ENCODE data around the gene XYLT1.

Gene XYLT1

DNA sequence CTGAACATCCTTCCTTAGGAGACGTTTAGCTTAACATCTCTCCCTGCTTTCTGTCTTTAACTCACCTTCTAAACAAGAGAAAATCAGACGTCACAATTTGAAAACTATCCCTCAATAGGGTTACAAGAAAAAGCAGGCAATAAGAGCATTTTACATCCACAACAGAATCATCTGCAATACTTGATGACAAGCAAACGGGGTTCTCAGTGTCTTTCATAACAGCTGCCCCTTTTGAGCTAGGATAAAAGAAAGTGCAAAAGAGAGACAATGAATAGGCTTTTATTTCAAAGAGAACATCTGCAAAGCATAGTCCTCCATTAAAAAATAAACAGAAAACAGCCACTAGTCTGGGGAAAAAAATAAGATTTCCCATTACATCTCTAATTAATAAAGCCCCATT, 13.2 kb downstream of the XYLT1 start:
- DNase-seq (ENCODE audit: low read depth) = no peak

DNA sequence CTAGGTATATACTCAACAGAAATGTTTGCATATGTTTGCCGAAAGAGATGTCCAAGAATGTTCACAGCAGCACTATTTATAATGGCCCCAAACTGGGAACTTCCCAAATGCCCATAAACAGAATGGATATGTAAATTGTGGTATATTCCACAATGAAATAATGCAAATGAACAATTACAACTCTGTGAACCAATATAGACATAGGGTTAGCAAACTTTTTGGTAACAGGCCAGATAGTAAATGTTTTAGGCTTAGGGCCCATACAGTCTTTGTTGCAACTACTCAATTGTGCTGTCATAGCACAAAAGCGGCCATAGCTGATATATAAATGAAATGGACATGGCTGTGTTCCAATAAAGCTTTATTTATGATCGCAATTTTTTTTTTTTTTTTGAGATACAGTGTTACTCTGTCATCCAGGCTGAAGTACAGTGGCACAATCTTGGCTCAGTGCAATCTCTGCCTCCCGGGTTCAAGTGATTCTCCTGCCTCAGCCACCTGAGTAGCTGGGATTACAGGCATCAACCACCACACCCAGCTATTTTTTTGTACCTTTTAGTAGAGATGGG, 16.5 kb downstream of the XYLT1 start:
- no peak for DNase-seq (ENCODE audit: low read depth)

DNA sequence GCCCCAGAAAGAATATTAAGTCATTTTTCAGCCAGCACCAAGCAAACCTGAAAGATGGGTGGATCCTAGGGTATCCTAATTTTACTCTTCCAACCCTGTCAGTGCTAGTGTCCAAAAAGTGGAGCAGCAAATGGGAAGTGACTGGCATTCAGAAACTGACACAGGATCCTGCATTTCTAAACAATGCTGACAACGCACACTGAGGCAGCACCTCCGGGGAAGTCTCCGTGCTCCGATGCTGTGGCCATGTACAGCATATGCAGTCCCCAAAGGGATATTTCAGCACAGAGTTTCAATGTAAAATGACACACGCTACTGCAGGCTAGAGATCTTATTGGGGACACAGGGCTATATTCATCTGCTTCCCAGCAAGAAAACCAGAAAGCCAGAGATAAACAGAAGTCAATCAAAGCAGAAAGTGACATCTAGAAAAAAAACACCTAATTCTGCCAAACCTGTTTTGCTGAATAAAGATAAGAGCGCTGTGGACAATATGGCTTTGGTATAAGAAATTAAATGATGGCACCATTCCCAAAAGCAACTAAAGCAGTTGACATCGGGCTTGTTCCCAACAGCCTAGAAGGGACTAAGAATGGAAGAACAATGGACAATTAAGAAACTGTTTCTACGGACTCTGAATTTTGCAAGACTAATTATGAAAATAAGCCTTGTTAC, 17.3 kb downstream of the XYLT1 start:
- DNase-seq (ENCODE audit: low read depth) = no peak

DNA sequence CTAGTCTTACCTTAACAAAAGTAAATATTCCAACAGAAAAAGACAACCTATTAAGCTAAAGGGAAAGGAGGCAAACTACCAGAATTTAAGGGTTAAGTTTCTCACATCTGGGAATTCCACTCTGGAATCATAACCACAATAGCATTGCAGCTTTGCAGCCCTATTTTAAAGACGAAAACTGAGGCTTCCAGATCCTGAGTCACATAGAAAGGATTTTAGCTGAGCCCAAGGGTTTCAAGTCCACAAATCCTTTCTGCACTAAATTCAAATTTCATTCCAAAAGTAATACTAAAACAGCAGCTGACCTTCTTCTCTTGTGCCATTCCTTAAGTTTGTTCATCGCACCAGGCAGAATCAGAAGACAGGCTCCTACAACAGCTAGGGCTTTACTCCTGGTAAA, 17.8 kb downstream of the XYLT1 start:
- no peak for DNase-seq (ENCODE audit: low read depth)

DNA sequence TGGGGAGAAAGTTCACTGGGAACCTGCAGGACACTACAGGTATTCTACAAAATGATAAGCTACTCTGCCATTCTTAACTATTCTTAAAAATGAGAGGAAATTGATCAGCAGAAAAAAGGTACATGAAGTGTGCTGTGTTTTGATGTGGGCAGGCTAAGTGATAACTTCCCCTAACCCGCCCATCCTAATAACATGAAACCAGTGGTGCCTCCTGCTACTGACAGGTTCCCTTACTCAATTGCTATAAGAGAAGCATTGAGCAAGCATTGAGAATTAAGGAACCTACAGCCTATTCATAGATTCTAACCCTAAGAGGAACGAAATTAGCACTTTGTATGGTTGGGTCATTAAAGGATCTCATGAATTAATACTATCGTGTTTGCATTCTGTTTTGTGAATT, 18.9 kb downstream of the XYLT1 start:
- no peak for DNase-seq (ENCODE audit: low read depth)

DNA sequence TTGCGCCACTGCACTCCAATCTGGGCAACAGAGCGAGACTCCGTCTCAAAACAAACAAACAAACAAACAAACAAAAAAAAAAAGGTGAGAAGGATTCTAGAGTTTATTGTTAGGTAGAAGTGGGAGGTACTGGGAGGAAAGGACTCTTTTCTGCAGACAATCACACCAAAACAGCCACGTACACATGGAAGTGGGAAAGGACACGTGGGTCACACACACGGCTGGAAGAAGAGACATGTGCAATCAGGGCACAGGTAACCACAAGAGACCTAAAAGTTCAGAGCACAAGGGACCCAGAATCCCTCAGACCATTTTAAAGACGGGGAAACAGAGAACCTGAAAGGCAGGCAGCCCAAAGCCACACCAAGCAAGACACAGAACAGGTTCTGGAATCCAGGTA, 20.5 kb downstream of the XYLT1 start:
- DNase-seq (ENCODE audit: low read depth) = no peak

DNA sequence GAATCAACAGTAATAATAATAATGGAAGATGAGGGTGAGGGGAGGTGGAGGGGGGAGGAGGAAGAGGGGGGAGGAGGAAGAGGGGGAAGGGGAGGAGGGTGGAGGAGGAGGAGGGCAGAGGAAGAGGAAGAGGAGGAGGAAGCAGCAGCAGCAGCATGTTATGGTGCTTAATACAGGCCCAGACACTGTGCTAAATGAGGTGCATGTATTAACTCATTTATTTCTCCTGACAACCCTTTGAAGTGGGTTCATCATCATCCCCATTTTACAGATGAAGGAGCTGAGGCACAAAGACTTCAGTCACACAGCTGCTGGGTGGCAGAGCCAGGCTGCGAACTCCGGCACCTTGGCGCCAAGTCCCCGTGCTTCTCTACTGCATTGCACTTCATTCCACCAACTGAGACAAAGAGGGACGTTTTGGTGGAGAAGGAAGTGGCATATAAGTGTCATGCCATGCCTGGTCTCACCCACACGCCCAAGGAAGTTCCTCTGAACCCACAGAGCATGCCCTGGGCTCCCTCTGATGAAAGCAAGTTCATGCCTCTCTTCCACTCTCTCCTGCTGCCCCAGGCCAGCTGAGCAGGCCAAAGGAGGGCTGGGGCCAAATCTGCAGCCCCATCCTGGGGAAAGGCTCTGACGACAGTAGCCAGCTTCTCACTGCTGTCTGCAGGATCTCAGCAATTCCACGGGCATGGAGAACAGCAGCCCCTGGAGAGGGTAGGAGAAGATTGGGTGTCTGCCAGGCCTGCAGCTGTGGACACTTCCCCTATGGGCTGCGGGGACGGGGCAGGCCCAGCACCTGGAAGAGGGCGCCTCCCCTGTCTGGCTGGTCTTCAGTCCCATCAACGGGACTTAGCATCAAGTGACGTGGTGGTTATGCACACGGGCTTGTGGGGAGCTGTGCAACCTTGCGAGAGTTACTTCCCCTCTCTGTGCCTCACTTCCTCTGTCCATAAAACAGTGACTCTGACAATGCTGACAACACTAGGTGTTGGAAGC, 21.8 kb downstream of the XYLT1 start:
- no peak for DNase-seq (ENCODE audit: low read depth)

DNA sequence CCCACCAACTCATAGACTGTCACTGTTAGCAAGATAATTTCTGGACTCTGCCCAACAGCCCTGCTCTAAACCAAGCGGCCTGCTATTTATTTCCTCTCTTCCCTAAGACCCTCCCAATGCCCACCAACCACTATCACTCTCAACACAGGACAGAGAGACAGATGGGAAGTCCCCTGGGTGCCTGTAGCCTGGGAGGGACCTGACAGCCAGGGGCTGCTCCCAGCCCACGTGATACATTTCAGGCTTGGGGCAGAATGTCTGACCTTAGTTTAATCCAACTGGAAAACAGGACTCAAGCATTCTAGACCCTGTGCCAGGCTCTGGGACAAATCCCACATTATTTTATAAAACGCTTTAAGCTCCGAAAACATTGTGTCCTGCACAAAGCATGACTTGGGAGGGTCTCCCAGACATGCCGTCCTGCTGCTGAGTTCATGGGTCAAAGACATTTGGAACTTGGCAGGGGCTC, 23.6 kb downstream of the XYLT1 start:
- DNase-seq (ENCODE audit: low read depth) = no peak

DNA sequence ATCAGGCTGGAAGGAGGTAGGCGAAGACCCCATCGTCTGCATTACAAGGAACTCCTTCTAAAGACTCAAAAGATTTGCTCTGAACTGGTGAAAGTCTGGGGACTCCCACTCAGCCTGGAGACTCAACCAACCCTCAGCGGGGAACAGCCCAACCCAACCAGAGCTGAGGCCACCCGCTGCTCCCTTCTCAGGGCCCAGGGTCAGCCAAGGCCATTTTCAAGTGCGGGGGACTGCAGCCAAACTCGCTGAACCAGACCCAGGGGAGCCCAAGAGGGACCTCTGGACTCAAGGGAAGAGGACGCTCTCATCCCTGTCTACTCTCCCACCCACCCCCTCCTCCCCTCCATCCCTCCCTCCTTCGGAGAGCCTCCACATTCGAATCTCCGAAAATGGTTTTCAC, 24.1 kb downstream of the XYLT1 start:
- DNase-seq (ENCODE audit: low read depth) = no peak

DNA sequence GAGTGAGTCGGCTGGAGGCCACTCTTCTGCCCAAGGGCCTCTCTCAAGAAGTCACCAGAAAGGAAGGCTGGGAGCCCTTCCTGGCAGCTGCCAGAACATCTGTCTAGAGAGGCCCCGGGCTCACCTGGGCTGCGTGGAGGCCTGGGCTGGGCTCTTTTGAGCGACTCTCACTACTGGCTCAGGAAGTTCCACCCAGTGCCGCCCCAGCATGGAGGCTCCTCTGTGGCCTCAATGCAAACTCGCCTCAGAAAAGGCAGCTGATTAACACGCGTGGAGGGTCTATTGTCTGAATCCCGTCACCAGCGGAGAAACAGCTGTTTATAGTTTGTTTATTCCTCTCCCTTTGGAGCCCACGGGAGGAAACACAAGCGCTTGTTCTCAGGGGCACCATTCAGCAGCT, 25.3 kb downstream of the XYLT1 start:
- DNase-seq (ENCODE audit: low read depth) = no peak

DNA sequence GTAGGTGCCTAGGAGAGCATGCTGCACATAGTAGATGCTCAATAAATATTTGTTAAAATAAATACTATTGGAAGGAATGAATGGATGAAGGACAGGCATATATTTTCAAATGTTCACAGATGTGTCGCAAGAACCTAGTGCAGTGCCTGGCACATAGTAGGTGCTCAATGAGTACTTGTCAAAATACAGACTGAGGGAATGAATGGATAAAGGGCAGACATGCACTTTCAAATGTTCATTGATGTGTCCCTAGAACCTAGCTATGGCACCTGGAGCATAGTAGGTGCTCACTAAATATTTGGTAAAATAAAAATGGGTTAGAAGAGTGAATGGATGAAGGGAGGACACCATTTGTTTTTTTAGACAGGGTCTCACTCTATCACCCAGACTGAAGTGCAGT, 26.1 kb downstream of the XYLT1 start:
- no peak for DNase-seq (ENCODE audit: low read depth)

DNA sequence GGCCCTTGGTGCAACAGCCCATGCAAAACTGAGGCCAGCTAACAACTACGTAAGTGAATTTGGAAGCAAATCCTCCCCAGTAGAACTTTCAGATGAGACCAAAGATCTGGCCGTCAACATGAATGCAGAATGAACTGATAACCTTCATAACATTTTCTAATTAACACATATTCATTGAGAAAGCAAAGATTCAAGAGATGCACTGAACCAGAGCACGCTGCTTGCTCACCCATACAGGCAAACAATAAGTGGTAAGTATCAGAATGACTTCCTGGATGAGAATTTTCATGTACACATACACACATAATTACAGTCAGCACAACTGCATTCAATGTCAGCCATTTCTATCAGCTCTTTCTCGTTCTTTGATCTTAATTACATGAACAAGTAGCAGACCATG, 30.6 kb downstream of the XYLT1 start:
- DNase-seq (ENCODE audit: low read depth) = no peak

DNA sequence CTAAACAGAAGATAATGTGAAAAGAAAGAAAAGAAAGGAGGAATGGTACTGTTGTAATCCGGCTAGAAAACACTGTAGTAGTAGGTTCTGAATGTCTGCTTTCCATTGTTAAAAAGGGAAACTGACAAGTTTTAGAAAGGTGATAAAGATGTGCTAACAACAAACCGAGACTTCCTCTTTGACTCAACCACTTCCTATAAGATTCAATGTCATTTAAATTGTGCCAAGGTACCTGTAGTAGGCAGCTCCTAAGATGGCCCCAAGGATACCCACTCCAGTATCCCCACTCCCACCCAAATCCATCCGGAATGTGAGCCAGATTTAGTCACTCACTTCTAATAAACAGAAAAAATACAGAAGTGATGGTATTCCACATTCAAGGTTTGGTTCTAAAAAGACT, 31.2 kb downstream of the XYLT1 start:
- DNase-seq (ENCODE audit: low read depth) = no peak

DNA sequence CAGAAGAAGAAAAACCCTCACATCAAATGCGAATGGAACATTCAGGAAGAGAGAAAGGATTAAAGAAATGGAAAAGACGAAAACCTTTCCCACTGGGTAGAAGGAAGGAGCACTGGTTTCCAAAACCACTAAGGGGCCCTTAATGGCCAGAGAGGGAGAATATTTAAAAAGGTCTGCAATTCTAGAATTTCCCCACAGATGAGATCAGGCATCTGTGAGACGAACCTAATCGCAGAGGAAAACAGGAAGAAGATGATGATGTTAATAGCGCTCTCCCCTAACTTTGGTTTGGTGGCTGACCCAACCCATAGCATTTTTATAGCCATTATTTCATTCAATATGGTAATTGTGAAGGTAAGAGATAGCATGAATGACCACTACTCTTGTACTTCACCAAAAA, 32.8 kb downstream of the XYLT1 start:
- DNase-seq (ENCODE audit: low read depth) = no peak

DNA sequence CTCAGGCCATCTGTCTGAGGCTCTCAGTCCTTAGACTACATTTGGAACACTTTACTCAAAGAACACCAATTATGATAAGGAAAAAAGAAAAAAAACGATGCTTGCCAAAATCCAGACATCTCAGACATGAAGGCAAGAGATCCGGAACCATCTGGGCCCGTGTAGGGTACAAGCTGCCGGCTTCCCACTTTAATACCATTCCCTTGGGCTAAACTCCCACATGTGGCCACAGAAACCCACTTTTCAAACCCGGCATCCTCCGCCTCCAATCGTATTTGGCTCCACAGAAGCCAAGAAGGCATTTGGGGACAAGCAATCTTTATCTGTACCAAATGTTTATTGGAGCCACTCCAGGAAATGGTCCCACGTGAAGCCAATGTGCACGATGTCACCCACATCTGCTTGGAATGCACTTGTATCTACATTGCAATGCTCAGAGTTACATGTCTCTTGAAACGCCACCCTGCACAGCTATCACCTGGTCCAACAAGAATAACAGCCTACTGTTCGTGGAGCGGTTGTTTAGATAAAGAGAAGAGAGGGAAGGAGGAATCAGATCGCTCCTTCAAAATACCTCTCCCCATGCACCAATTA, 33.5 kb downstream of the XYLT1 start:
- no peak for DNase-seq (ENCODE audit: low read depth)

DNA sequence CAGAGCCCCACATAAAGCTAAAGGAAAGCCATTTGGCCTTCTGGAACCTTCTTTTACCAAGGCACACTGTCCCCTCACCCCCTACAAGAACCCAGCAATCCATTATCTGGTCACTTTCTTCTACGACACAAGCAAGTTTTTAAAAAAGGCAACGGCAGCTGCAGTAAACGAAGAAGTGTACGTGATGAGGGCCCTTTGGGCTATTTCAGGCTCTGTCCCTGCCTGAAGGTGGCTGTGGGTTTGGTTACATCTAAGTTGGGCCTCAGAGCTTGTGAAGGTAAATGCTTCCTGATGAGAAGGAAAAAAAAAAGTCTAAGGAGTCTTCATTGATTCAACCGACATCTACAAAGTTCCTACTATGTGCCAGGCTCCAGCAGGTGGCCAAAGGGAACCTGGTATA, 35.4 kb downstream of the XYLT1 start:
- no peak for DNase-seq (ENCODE audit: low read depth)

DNA sequence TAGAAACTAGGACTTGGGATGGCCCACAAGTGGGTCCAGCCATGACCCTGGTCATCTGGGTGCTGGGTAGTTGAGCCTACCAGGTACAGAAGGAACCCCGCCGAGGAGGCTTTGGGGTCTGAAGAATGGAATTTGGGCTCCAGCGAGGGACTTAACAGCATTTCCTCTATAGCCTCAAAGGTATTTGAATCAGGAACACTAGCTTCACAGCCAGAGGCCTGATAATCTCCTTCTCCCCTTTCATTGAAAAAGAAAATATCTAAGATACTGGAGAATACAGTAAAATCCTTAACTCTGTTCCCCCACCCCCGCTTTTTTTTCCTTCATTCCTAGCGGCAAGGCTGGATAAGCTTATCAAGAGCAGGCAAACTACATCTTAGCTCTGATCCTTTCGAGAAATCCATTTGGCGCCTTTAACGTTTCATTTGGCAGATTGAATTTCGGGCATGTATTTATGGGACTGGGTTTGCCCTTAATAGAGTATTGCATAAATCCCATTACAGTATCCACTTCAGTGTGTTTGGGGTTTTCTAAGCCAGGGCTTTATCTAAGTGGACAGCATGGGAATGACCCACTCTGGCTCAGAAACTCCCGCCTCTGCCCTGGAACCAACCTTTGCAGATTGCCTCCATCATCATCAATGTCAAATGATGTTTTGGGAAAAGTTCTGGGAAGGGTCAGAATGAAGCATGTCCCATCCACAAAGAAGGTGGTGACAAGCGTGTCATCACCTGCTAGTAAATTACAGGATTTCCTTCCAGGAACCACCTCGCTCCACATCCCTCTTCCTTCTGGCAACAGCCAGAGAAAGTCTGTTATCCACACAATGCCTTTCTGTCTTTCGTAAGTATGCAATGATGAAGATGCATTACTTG, 36.9 kb downstream of the XYLT1 start:
- no peak for DNase-seq (ENCODE audit: low read depth)

DNA sequence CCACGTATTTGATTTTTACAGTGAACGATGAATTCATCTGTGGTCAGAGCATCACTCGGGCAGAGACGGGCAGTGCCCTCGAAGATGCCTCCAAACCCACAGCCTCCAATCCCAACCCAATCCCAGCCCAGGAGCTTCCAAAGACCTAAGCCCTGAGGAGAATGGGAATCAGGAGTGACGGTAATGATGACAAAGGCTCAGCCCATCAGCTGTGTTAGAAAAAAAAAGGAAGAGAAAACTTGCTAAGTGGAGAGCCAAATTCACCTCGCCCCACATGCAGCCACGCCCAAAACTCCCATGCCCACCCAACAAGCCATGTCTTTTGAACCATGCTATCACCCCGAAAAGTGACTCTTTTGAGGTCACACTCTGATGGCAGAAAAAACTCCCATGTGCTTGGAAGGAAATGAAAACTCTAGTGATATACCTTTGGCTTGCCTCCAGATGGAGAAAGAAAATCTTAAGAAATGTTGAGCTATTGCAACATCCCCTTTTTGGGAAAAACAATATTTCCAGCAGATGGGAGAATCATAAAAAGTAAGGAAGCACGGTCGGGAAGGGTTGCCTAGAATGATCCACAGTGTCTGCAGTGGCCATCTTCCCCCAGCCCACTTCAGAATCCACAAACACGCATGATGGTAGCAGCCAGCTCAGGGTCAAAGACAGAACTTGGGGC, 37.7 kb downstream of the XYLT1 start:
- DNase-seq (ENCODE audit: low read depth) = peak; percentile 39

DNA sequence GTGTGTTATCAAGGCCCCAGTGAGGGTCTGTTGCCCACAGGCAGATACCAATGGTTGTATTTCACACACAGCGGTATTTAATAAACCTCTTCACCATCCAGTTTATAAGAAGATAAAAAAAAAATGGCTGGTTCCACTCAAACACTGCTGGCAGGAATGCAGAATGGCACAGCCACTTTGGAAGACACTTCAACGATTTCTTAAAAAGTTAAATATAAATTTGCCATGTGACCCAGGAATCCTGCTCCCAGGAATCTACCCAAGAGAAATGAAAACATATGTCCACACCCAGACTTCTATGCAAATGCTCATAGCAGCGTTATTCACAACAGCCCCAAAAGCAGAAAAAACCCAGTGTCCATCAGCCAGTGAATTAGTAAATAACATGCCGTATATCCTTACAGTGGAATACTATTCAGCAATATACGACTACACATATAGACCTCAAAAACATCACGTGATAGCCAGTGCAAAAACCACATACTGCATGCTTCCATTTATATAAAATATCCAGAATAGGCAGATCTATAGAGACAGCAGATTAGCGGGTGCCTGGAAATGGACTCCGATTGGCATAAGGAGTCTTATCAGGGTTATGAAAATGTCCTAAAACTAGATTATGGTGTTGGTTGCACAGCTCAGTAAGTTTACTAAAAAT, 38.7 kb downstream of the XYLT1 start:
- peak; percentile 18 for DNase-seq (ENCODE audit: low read depth)

DNA sequence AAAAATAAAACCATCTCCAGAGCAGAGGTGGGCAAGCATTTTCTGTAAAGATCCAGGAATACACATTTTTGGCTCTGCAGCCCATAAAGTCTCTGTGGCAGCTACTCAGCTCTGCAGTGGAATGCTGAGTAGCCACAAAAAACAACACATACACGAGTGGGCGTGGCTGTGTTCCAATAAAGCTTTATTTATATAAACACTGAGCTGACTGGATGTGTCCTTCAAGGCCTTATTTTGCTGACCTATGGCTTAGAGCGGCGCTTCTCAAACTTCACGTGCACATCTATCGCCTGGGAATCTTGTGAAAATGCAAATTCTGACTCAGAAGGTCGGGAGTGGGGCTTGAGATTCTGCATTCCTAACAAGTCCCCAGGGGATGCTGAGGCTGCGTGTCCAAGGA, 39.7 kb downstream of the XYLT1 start:
- DNase-seq (ENCODE audit: low read depth) = no peak

DNA sequence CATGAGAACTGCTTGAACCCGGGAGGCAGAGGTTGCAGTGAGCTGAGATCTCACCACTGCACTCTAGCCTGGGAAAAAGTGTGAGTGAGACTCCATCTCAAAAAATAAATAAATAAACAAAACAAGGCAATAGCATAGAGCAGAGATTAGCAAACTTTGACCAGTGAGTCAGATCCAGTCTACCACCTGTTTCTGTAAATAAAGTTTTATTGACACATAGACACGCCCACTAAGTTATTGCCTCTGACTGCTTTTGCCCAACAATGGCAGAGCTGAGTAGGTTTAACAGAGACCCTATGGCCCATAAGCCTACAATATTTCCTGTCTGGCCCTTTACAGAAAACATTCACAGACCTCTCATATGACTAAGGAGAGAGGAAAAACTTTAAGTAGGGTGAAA, 44.3 kb downstream of the XYLT1 start:
- DNase-seq (ENCODE audit: low read depth) = no peak

Measured in fibroblast of gingiva (primary cell).